ENCODE data around the gene IMPG2.

IMPG2 gene

DNA sequence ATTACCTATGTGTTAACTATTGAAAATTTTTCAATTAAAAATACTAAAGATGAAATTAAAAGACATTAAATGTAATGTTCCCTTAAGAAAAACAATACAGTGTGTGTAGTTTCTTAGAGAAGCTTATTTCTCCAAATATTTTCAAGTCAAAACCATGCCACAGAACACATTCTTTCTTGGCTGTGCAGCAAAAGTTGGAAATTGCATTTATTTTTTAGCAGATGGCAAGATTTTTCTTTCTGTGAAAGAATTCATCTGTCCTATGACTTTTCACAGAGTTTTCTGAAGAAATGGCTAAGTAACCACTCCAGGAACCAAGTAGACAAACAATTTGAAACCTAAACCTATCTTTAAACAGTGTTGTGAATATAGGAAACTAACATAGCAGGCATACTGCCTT is 47.2 kb downstream of the IMPG2 start:
- DNase-seq, result no peak

GRCh38 chr3:101271728-101272127 is 48.6 kb downstream of the IMPG2 start:
- no peak for DNase-seq

GRCh38 chr3:101270149-101270548 is 50.2 kb downstream of the IMPG2 start:
- DNase-seq, result no peak

GRCh38 chr3:101268971-101269671 is 51.3 kb downstream of the IMPG2 start:
- no peak for DNase-seq

DNA sequence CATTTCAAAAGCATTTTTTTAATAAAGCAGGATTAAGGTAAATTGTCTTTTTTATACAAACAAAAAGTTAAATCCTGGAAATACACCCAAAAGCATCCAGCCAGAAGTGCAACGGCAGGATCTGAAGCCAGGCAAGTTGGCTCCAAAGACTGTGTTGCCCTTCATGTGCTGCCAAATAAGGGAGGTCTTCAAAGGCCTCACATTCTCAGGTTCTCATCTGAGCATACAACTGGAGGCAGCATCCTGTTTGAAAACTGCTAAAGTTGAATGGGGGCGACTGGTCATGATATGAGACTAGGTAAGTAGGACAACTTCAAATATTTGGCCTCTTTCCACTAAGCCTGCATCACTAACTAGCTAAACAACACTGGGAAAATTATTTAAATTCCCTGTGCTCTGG is 52.2 kb downstream of the IMPG2 start:
- DNase-seq, result no peak

GRCh38 chr3:101266566-101266965 is 53.8 kb downstream of the IMPG2 start:
- no peak for DNase-seq

DNA sequence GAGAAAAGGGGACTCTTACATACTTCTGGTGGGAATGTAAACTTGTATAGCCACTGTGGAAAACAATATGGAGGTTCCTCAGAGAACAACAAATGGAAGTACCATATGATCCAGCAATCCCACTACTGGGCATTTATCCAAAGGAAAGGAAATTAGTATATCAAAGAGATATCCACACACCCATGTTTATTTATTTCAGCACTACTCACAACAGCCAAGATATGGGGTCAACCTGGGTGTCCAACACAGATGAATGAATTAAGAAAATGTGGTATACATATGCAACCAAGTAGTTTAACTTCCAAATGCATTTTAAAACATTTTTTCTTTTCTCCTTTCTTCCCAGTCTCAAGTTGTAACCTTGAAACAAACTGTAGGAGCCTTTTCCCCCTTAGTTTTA is 54.3 kb downstream of the IMPG2 start:
- no peak for DNase-seq

- no peak for DNase-seq
Observed at GRCh38 chr3:101262393-101263240, 57.8 kb downstream of the IMPG2 start.

DNA sequence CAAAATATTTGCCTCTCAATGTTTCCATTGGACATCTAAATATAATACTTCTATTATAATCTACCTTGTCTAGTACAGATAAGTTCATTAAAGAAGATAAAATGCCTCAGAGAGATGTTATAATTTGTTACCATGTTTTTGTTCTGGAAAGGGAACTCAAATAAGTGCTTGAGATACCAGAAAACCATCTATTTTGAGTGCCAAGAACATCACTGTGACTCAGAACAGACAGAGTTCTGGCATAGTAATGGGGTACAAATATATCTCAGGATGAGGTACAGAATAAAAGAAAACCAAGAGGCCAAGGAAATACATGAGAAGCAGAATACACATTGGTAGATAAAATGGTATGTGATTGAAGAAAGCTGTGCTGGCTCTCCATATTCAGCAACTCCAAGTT is 58.9 kb downstream of the IMPG2 start:
- DNase-seq, result no peak

DNA sequence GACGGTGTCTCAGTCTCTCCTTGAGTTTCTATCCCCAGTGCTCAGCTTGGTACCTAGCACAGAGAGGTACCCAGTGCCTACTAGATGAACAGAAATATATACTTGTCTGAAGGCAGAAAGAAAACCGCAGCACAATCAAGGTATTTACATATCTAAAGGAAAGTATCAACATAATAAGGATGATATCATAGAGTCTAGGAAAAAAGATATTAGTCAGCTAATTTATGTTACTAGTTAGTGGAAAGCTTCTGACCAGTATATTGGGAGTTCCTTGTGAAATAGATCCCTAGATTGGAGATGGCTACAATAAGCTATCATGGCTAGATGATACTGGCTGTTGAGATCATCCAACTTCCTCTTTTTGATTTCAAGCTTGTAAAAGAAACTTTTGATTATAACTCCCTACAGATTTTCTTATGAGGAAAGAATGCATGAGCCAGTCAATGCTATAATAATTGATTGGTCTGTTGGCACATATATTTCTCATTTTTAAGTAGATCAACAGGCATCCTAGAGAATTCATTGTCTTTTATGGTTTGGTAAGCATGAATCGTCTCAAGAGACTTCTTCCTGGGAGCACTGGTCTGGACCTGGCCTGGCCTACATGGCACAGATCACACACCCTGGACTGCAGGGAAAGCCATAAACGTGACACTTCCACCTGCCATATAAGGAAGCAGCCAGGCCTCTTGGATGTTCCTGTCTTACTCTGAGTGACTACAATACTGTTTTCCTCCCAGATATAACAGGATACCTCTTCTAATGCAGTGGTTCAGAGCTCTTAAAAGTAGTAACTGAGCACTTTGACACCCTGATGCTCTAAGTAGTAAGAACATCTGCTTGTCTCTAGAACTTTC is 60.7 kb downstream of the IMPG2 start:
- no peak for DNase-seq

DNA sequence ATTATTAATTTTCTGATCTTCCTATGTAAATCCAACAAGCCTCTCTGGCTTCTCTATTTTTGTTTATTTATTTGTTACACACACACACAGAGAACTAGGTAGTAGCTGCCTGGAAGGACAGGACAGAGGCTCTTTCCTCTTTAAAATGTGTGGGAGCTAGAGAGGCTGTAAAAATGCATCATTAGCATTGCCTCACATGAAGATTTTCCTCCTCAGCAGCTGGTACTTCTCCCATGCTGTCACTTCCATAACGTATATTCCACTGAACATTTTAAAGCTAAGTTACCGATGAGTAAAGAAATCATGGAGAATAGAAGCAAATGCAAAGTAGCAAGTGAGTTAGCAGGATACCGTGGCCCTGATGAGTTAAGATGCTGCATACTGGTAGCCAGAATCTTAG is 63.9 kb downstream of the IMPG2 start:
- no peak for DNase-seq

GRCh38 chr3:101255441-101255840 is 64.9 kb downstream of the IMPG2 start:
- DNase-seq, result no peak

GRCh38 chr3:101253396-101253795 is 67.0 kb downstream of the IMPG2 start:
- no peak for DNase-seq

GRCh38 chr3:101252945-101253344 is 67.4 kb downstream of the IMPG2 start:
- no peak for DNase-seq

DNA sequence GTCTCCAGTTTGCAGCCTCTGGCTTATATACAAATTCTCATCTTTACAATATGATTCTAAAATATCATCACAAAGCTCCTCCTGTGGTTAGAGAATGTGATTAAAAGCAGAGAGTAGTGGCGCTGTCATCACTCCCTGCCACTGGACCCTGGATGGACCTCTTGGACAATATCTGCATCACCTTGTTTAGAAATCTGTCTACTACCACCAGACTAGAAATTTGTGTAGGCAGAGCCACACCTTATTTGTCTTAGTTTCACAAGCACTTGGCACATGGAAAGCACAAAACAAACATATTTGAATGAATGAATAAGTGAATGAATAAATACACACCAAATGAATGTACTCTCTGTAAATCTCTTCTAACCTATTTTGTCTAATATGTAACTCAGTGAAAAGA is 68.1 kb downstream of the IMPG2 start:
- DNase-seq, result no peak

DNA sequence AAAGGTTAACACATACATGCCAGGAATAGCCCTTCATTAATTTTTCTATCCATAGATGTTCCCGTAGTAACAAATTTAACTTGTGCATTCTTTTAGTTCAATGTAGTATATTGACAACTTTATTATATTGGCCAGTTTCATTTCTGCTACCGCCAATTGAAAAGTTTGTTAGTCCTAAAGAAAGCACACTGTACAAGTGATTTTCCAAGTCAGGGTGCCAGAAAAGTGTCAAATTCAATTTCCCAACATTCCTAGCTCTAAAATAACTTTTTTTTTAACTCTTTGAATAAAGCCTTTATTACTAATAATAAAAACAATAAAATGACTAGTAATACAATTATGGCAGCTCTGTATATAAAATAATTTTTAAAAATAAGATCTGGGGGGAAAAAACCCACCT is 68.9 kb downstream of the IMPG2 start:
- DNase-seq, result no peak

GRCh38 chr3:101249522-101249921 is 70.9 kb downstream of the IMPG2 start:
- DNase-seq, result no peak

DNA sequence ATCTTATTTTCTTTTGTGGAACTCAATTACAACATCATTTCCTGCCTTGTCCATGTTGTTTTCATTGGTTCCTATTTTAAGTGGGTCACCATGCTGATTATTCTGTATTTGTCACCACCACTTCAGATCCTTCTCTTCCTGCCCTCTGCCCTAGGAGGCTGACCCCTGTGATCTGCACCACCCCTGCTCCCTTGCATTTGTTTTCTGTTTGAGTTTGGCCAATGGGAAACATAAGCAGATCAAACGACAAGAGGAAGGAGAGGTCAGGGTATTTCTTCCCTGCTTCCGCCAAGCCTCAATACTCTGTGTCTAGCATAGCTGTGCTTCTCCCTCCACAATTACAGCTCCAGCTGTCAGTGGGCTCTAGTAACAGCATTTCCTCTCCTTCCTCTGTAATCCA is 71.6 kb downstream of the IMPG2 start:
- DNase-seq, result no peak

GRCh38 chr3:101244212-101244575 is 76.2 kb downstream of the IMPG2 start:
- DNase-seq, result no peak

DNA sequence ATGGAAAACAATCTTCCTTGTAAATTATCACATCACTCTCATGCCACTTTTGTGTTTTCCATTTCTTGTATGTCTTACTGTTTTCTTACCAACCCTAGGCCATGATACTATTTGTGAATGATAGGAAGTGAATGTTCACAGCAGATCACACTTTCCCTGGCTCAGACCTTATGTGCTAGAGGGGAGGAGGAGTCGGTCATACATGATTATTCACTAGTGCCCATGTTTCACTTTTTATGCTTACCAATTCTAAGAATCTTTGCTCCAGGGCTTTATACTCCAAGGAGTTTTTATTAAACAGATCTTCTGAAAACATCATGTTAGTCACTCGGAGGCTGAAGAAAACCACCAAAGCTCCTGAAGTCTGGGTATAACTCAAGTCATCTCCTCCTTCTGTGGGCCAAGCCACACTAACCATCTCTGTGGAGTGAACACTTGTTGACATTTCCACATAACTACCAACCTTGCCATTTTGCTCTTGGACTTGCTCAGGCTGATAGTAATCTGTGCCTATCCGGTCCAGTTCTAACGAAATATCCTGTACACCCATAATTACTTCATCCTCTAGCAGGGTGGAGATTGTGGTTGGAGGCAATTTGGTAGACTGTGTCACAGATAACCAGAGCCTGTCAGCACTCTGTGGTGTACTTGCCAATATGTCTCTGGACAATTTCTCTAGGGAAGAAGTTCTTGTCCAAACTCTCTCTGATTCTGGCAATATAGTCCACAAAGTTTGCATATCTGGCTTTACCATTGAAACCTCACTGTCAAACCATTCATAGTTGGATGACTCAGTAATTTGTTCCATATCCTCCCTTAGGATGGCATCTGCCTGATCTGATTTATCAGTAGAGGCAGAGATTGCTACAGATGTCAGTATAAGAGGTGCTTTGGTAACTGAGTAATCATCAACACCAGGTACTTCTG is 76.8 kb downstream of the IMPG2 start:
- DNase-seq, result no peak

DNA sequence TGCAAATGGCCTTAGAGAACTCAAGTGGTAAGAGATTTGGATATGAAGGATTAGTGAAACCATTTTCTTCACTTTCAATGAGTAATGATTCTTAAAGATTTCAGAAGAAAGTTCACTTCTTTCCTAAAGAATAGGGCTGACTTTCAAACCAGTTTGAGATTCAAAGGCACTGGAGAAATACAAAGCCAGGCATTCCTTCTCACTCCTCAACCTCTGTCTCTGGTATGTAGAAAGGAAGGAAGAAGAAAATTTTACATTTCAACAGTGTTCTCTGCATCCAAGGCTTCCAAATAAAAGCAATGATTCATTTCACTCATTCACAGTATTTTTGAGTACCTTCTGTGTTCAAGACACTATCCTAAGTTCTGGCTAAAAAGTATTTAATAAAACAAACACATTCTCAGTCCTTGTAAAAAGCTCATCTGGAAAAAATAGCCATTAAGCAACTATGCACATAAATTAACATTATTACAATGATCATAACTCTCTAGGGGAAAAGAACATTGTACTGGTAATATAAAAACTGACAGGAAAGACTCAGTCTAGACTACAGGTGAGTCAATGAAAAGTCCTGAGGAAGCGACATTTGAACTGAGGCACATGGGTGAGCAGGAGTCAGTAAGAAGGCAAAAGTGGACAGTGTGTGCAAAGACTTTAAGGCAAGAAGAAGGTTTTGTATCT is 79.5 kb downstream of the IMPG2 start:
- DNase-seq, result no peak

DNA sequence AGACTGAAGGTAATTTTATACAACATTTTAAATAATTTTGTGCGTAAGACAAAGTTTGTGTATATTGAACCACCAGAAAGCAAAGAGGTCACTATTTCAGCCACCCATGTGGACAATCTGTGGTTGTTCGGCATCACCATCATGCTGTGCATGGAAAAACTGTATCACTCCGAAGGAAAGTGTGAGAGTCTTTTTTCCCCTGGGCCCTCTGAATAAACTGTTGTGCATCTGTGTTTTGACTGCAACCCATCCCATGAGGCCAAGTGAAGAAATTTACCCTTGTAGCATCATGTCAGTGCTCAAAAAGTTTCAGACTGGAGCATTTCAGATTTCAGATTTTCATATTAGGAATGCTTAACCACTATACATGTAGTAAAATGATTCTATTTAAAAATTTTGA is 85.3 kb downstream of the IMPG2 start:
- DNase-seq, result no peak

Measured in CD4-positive, alpha-beta T cell treated with Interleukin-1 beta for 1 hour (primary cell).